HEK293 (cell line): ENCODE data around the gene AGK.

Experiments used
- SCRT2 ChIP-seq: fragments of 450-650 bp; formaldehyde crosslinking; IDR thresholded peaks from 2 replicates; pipeline ENCODE4 v1.5.1; 2016; ENCODE audit warnings: missing biosample characterization, missing genetic modification characterization
- TRIM28 ChIP-seq: IDR thresholded peaks from 2 replicates; pipeline ENCODE4 v1.6.1; 2011; ENCODE audit warnings: low read length, control low read depth, borderline replicate concordance
- WT1 ChIP-seq: fragments of 450-650 bp; formaldehyde crosslinking; IDR thresholded peaks from 2 replicates; pipeline ENCODE4 v1.5.1; 2016; ENCODE audit warnings: missing biosample characterization, missing genetic modification characterization
- ZBTB17 ChIP-seq: fragments of 450-650 bp; formaldehyde crosslinking; IDR thresholded peaks from 2 replicates; pipeline ENCODE4 v1.5.1; 2016; ENCODE audit warnings: missing biosample characterization, missing genetic modification characterization
- ZNF132 ChIP-seq: fragments of 450-650 bp; formaldehyde crosslinking; IDR thresholded peaks from 2 replicates; pipeline ENCODE4 v1.5.1; 2017; ENCODE audit warnings: missing biosample characterization, missing genetic modification characterization, borderline replicate concordance
- ZNF157 ChIP-seq: fragments of 450-650 bp; formaldehyde crosslinking; IDR thresholded peaks from 2 replicates; pipeline ENCODE4 v1.5.1; 2016; ENCODE audit warnings: missing biosample characterization, missing genetic modification characterization
- ZNF184 ChIP-seq: fragments of 450-650 bp; IDR thresholded peaks from 2 replicates; pipeline ENCODE4 v1.5.1; 2018; ENCODE audit warnings: missing biosample characterization, mild to moderate bottlenecking, missing genetic modification characterization
- ZNF624 ChIP-seq: fragments of 450-650 bp; formaldehyde crosslinking; IDR thresholded peaks from 2 replicates; pipeline ENCODE4 v1.5.1; 2017; ENCODE audit warnings: missing biosample characterization, missing genetic modification characterization
- ZNF747 ChIP-seq: fragments of 450-650 bp; formaldehyde crosslinking; IDR thresholded peaks from 2 replicates; pipeline ENCODE4 v1.5.1; 2016; ENCODE audit warnings: missing biosample characterization, missing genetic modification characterization
- ZNF830 ChIP-seq: fragments of 450-650 bp; IDR thresholded peaks from 2 replicates; pipeline ENCODE4 v1.5.0; 2018; ENCODE audit warnings: missing biosample characterization, missing genetic modification characterization, low read depth, mild to moderate bottlenecking, moderate library complexity
- ZSCAN30 ChIP-seq: fragments of 450-650 bp; IDR thresholded peaks from 2 replicates; pipeline ENCODE4 v1.5.1; 2018; ENCODE audit warnings: missing biosample characterization, mild to moderate bottlenecking, missing genetic modification characterization, moderate library complexity
- TF ChIP-seq, protein P1 (sequence below): fragments of 450-650 bp; formaldehyde crosslinking; IDR thresholded peaks from 2 replicates; pipeline ENCODE4 v1.5.1; 2016; ENCODE audit warnings: missing biosample characterization, missing genetic modification characterization, low read depth
- TF ChIP-seq, protein P2 (sequence below): fragments of 450-650 bp; formaldehyde crosslinking; IDR thresholded peaks from 2 replicates; pipeline ENCODE4 v1.5.1; 2016; ENCODE audit warnings: missing biosample characterization, missing genetic modification characterization, borderline replicate concordance
- TF ChIP-seq, protein P3 (sequence below): fragments of 450-650 bp; formaldehyde crosslinking; IDR thresholded peaks from 2 replicates; pipeline ENCODE4 v1.5.1; 2017; ENCODE audit warnings: missing biosample characterization, missing genetic modification characterization
- TF ChIP-seq, protein P4 (sequence below): fragments of 450-650 bp; IDR thresholded peaks from 2 replicates; pipeline ENCODE4 v1.5.1; 2018; ENCODE audit warnings: missing biosample characterization, missing genetic modification characterization
- TF ChIP-seq, protein P5 (sequence below): fragments of 450-650 bp; formaldehyde crosslinking; conservative IDR thresholded peaks from 2 replicates; pipeline ENCODE4 v1.5.1; 2016; ENCODE audit warnings: low read depth, missing biosample characterization, missing genetic modification characterization
- TF ChIP-seq, protein P6 (sequence below): fragments of 450-650 bp; formaldehyde crosslinking; IDR thresholded peaks from 2 replicates; pipeline ENCODE4 v1.5.1; 2016; ENCODE audit warnings: missing biosample characterization, missing genetic modification characterization
- TF ChIP-seq, protein P7 (sequence below): fragments of 450-650 bp; IDR thresholded peaks from 2 replicates; pipeline ENCODE4 v1.5.1; 2018; ENCODE audit warnings: missing biosample characterization, mild to moderate bottlenecking, missing genetic modification characterization
- TF ChIP-seq, protein P8 (sequence below): fragments of 450-650 bp; formaldehyde crosslinking; IDR thresholded peaks from 2 replicates; pipeline ENCODE4 v1.5.1; 2017; ENCODE audit warnings: missing biosample characterization, missing genetic modification characterization

The AGK gene

DNA sequence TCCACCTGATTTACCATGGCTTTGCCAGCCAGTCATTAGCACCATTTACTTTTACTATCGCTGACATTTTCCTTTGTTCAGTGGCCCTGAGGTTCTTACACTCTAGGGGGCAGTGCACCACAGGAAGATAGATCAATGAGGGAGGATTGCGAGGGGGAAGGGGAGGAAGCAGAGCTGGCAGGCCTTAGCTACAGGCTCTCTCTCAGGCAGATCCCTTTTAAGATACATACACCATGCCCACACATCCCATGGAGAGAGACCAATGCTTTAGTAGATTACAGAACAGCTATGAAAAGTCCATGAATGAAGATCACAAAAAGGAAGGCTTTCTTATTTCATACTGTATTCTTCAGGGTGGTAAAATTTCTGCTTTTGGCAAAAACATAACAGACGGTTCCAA is 103.3 kb downstream of the AGK start (continued):
- TF ChIP-seq, protein P1, sequence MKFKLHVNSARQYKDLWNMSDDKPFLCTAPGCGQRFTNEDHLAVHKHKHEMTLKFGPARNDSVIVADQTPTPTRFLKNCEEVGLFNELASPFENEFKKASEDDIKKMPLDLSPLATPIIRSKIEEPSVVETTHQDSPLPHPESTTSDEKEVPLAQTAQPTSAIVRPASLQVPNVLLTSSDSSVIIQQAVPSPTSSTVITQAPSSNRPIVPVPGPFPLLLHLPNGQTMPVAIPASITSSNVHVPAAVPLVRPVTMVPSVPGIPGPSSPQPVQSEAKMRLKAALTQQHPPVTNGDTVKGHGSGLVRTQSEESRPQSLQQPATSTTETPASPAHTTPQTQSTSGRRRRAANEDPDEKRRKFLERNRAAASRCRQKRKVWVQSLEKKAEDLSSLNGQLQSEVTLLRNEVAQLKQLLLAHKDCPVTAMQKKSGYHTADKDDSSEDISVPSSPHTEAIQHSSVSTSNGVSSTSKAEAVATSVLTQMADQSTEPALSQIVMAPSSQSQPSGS, result no peak
- TF ChIP-seq, protein P2, sequence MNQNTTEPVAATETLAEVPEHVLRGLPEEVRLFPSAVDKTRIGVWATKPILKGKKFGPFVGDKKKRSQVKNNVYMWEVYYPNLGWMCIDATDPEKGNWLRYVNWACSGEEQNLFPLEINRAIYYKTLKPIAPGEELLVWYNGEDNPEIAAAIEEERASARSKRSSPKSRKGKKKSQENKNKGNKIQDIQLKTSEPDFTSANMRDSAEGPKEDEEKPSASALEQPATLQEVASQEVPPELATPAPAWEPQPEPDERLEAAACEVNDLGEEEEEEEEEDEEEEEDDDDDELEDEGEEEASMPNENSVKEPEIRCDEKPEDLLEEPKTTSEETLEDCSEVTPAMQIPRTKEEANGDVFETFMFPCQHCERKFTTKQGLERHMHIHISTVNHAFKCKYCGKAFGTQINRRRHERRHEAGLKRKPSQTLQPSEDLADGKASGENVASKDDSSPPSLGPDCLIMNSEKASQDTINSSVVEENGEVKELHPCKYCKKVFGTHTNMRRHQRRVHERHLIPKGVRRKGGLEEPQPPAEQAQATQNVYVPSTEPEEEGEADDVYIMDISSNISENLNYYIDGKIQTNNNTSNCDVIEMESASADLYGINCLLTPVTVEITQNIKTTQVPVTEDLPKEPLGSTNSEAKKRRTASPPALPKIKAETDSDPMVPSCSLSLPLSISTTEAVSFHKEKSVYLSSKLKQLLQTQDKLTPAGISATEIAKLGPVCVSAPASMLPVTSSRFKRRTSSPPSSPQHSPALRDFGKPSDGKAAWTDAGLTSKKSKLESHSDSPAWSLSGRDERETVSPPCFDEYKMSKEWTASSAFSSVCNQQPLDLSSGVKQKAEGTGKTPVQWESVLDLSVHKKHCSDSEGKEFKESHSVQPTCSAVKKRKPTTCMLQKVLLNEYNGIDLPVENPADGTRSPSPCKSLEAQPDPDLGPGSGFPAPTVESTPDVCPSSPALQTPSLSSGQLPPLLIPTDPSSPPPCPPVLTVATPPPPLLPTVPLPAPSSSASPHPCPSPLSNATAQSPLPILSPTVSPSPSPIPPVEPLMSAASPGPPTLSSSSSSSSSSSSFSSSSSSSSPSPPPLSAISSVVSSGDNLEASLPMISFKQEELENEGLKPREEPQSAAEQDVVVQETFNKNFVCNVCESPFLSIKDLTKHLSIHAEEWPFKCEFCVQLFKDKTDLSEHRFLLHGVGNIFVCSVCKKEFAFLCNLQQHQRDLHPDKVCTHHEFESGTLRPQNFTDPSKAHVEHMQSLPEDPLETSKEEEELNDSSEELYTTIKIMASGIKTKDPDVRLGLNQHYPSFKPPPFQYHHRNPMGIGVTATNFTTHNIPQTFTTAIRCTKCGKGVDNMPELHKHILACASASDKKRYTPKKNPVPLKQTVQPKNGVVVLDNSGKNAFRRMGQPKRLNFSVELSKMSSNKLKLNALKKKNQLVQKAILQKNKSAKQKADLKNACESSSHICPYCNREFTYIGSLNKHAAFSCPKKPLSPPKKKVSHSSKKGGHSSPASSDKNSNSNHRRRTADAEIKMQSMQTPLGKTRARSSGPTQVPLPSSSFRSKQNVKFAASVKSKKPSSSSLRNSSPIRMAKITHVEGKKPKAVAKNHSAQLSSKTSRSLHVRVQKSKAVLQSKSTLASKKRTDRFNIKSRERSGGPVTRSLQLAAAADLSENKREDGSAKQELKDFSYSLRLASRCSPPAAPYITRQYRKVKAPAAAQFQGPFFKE (tag by site-specific recombination), result no peak
- TF ChIP-seq, protein P3, sequence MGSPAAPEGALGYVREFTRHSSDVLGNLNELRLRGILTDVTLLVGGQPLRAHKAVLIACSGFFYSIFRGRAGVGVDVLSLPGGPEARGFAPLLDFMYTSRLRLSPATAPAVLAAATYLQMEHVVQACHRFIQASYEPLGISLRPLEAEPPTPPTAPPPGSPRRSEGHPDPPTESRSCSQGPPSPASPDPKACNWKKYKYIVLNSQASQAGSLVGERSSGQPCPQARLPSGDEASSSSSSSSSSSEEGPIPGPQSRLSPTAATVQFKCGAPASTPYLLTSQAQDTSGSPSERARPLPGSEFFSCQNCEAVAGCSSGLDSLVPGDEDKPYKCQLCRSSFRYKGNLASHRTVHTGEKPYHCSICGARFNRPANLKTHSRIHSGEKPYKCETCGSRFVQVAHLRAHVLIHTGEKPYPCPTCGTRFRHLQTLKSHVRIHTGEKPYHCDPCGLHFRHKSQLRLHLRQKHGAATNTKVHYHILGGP (tag by site-specific recombination), result no peak
- TF ChIP-seq ZBTB17 (tag by site-specific recombination), result peak; percentile 64
- TF ChIP-seq, protein P4, sequence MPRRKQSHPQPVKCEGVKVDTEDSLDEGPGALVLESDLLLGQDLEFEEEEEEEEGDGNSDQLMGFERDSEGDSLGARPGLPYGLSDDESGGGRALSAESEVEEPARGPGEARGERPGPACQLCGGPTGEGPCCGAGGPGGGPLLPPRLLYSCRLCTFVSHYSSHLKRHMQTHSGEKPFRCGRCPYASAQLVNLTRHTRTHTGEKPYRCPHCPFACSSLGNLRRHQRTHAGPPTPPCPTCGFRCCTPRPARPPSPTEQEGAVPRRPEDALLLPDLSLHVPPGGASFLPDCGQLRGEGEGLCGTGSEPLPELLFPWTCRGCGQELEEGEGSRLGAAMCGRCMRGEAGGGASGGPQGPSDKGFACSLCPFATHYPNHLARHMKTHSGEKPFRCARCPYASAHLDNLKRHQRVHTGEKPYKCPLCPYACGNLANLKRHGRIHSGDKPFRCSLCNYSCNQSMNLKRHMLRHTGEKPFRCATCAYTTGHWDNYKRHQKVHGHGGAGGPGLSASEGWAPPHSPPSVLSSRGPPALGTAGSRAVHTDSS (tag by site-specific recombination), result peak; percentile 75
- TF ChIP-seq ZNF132, result no peak
- TF ChIP-seq WT1 (tag by site-specific recombination), result 0 out of 2 replicates have a peak, but pooled peaks have one; percentile 27
- TF ChIP-seq ZNF747 (tag by site-specific recombination), result no peak
- no peak for TF ChIP-seq ZNF624
- TF ChIP-seq ZNF184 (tag by site-specific recombination), result no peak
- no peak for TF ChIP-seq SCRT2 (tag by site-specific recombination)
- TF ChIP-seq ZNF830, result no peak
- TF ChIP-seq, protein P5, sequence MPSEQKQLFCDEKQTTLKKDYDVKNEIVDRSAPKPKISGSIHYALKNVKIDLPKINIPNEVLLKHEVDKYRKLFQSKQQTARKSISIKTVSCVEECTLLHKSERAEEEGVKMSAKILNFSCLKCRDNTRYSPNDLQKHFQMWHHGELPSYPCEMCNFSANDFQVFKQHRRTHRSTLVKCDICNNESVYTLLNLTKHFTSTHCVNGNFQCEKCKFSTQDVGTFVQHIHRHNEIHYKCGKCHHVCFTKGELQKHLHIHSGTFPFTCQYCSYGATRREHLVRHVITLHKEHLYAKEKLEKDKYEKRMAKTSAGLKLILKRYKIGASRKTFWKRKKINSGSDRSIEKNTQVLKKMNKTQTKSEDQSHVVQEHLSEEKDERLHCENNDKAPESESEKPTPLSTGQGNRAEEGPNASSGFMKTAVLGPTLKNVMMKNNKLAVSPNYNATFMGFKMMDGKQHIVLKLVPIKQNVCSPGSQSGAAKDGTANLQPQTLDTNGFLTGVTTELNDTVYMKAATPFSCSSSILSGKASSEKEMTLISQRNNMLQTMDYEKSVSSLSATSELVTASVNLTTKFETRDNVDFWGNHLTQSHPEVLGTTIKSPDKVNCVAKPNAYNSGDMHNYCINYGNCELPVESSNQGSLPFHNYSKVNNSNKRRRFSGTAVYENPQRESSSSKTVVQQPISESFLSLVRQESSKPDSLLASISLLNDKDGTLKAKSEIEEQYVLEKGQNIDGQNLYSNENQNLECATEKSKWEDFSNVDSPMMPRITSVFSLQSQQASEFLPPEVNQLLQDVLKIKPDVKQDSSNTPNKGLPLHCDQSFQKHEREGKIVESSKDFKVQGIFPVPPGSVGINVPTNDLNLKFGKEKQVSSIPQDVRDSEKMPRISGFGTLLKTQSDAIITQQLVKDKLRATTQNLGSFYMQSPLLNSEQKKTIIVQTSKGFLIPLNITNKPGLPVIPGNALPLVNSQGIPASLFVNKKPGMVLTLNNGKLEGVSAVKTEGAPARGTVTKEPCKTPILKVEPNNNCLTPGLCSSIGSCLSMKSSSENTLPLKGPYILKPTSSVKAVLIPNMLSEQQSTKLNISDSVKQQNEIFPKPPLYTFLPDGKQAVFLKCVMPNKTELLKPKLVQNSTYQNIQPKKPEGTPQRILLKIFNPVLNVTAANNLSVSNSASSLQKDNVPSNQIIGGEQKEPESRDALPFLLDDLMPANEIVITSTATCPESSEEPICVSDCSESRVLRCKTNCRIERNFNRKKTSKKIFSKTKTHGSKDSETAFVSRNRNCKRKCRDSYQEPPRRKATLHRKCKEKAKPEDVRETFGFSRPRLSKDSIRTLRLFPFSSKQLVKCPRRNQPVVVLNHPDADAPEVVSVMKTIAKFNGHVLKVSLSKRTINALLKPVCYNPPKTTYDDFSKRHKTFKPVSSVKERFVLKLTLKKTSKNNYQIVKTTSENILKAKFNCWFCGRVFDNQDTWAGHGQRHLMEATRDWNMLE, result no peak
- no peak for TF ChIP-seq ZNF157 (tag by site-specific recombination)
- TF ChIP-seq, protein P6, sequence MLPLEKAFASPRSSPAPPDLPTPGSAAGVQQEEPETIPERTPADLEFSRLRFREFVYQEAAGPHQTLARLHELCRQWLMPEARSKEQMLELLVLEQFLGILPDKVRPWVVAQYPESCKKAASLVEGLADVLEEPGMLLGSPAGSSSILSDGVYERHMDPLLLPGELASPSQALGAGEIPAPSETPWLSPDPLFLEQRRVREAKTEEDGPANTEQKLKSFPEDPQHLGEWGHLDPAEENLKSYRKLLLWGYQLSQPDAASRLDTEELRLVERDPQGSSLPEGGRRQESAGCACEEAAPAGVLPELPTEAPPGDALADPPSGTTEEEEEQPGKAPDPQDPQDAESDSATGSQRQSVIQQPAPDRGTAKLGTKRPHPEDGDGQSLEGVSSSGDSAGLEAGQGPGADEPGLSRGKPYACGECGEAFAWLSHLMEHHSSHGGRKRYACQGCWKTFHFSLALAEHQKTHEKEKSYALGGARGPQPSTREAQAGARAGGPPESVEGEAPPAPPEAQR (tag by site-specific recombination), result no peak
- TF ChIP-seq, protein P7, sequence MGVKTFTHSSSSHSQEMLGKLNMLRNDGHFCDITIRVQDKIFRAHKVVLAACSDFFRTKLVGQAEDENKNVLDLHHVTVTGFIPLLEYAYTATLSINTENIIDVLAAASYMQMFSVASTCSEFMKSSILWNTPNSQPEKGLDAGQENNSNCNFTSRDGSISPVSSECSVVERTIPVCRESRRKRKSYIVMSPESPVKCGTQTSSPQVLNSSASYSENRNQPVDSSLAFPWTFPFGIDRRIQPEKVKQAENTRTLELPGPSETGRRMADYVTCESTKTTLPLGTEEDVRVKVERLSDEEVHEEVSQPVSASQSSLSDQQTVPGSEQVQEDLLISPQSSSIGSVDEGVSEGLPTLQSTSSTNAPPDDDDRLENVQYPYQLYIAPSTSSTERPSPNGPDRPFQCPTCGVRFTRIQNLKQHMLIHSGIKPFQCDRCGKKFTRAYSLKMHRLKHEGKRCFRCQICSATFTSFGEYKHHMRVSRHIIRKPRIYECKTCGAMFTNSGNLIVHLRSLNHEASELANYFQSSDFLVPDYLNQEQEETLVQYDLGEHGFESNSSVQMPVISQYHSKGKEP (tag by site-specific recombination), result no peak
- TF ChIP-seq, protein P8, sequence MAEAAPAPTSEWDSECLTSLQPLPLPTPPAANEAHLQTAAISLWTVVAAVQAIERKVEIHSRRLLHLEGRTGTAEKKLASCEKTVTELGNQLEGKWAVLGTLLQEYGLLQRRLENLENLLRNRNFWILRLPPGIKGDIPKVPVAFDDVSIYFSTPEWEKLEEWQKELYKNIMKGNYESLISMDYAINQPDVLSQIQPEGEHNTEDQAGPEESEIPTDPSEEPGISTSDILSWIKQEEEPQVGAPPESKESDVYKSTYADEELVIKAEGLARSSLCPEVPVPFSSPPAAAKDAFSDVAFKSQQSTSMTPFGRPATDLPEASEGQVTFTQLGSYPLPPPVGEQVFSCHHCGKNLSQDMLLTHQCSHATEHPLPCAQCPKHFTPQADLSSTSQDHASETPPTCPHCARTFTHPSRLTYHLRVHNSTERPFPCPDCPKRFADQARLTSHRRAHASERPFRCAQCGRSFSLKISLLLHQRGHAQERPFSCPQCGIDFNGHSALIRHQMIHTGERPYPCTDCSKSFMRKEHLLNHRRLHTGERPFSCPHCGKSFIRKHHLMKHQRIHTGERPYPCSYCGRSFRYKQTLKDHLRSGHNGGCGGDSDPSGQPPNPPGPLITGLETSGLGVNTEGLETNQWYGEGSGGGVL (tag by site-specific recombination), result peak; percentile 44; the same call in 1 of the 2 replicates
- peak; percentile 70; the same call in 1 of the 2 replicates for TF ChIP-seq ZSCAN30 (tag by site-specific recombination)
- peak; percentile 50; the same call in 1 of the 2 replicates for TF ChIP-seq TRIM28
